ENCODE results near the gene LRIF1. TPM values are rescaled to one million over a fixed set of nuclear protein-coding genes. Genes with fewer than 3 reads are reported as not detected.
"Not testable (repeated sequence)": the region's sequence is repeated elsewhere in the genome, so short reads cannot be mapped to it uniquely, and the experiment has no call there.

The LRIF1 gene
- total RNA-seq, 1 donor from 2014 or later: 33.1 TPM

DNA sequence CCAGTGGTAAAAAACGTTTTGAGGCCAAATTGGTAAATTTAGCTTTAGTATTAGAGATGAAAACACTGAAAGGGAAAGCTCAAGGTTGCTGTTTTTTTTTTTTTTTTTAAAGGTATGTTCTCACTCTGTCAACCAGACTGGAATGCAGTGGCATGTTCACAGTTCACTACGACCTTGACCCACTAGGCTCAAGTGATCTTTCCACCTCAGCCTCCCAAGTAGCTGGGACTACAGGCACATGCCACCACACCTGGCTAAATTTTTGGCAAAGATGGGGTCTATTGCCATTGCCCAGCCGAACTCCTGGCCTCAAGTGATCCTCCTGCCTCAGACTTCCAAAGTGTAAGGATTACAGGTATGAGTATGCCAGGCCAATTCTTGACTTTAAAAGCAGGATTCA is 18.9 kb downstream of the LRIF1 start:
- TF ChIP-seq, protein P1, sequence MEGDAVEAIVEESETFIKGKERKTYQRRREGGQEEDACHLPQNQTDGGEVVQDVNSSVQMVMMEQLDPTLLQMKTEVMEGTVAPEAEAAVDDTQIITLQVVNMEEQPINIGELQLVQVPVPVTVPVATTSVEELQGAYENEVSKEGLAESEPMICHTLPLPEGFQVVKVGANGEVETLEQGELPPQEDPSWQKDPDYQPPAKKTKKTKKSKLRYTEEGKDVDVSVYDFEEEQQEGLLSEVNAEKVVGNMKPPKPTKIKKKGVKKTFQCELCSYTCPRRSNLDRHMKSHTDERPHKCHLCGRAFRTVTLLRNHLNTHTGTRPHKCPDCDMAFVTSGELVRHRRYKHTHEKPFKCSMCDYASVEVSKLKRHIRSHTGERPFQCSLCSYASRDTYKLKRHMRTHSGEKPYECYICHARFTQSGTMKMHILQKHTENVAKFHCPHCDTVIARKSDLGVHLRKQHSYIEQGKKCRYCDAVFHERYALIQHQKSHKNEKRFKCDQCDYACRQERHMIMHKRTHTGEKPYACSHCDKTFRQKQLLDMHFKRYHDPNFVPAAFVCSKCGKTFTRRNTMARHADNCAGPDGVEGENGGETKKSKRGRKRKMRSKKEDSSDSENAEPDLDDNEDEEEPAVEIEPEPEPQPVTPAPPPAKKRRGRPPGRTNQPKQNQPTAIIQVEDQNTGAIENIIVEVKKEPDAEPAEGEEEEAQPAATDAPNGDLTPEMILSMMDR (IDR thresholded peaks at IDR 0.05; ENCODE audit: insufficient read depth, low read length, poor library complexity, severe bottlenecking): no peak
- H3K27me3 ChIP-seq (ENCODE audit: control insufficient read depth, insufficient read depth, low read length): no peaks in the 10 kb centered on the region
- DNase-seq (ENCODE audit: low read depth): no peak
- no peaks in the 10 kb centered on the region for H3K36me3 ChIP-seq (ENCODE audit: control insufficient read depth, insufficient read depth, low read length)
- H3K4me3 ChIP-seq (ENCODE audit: low read depth, low read length): no peak overlapping the region

- DNase-seq (ENCODE audit: low read depth): no peak
- Histone ChIP-seq H3K27me3 (ENCODE audit: control insufficient read depth, insufficient read depth, low read length) (no peaks in the 10 kb centered on the region), H3K4me3 (ENCODE audit: low read depth, low read length) (no peak overlapping the region), H3K36me3 (ENCODE audit: control insufficient read depth, insufficient read depth, low read length) (no peaks in the 10 kb centered on the region)
- TF ChIP-seq, protein P1 (IDR thresholded peaks at IDR 0.05; ENCODE audit: insufficient read depth, low read length, poor library complexity, severe bottlenecking): no peak
Observed at GRCh38 chr1:110936567-110936966, 27.2 kb downstream of the LRIF1 start.

DNA sequence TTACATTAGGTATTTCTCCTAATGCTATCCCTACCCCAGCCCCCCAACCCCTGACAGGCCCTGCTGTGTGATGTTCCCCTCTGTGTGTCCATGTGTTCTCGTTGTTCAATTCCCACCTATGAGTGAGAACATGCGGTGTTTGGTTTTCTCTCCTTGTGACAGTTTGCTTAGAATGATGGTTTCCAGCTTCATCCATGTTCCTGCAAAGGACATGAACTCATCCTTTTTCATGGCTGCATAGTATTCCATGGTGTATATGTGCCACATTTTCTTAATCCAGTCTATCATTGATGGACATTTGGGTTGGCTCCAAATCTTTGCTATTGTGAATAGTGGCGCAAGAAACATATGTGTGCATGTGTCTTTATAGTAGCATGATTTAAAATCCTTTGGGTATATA is 32.6 kb downstream of the LRIF1 start:
- not testable (repeated sequence) for DNase-seq (ENCODE audit: low read depth); H3K4me3 ChIP-seq (ENCODE audit: low read depth, low read length); H3K36me3 ChIP-seq (ENCODE audit: control insufficient read depth, insufficient read depth, low read length); H3K27me3 ChIP-seq (ENCODE audit: control insufficient read depth, insufficient read depth, low read length)

- Histone ChIP-seq H3K36me3 (ENCODE audit: control insufficient read depth, insufficient read depth, low read length) (no peaks in the 10 kb centered on the region), H3K4me3 (ENCODE audit: low read depth, low read length) (no peak overlapping the region), H3K27me3 (ENCODE audit: control insufficient read depth, insufficient read depth, low read length) (no peaks in the 10 kb centered on the region)
- TF ChIP-seq, protein P1 (IDR thresholded peaks at IDR 0.05; ENCODE audit: insufficient read depth, low read length, poor library complexity, severe bottlenecking): no peak
- no peak for DNase-seq (ENCODE audit: low read depth)
Observed at GRCh38 chr1:110928904-110929303, 34.8 kb downstream of the LRIF1 start.

DNA sequence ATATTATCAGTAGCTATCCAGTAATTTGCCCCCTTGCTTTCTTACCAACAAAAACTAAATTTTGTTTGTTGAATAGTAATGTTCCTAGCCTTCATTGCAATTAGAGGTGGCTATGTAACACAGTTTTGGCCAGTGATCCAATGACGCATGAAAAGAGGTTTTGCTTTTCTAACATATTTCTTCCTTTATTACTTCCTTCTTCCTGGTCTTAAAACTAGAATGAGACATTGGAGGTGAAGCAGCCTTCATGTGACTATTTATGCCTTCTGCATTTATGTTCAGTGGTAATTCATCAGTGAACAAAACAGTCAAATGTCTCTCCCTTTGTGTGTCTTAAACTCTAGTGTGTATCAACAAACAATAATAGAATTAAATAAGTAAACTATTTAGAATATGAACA is 35.5 kb downstream of the LRIF1 start:
- H3K4me3 ChIP-seq (ENCODE audit: low read depth, low read length): no peak overlapping the region
- H3K27me3 ChIP-seq (ENCODE audit: control insufficient read depth, insufficient read depth, low read length): no peaks in the 10 kb centered on the region
- DNase-seq (ENCODE audit: low read depth): no peak
- TF ChIP-seq, protein P1 (IDR thresholded peaks at IDR 0.05; ENCODE audit: insufficient read depth, low read length, poor library complexity, severe bottlenecking): no peak
- no peaks in the 10 kb centered on the region for H3K36me3 ChIP-seq (ENCODE audit: control insufficient read depth, insufficient read depth, low read length)

GRCh38 chr1:110927484-110928075 is 36.1 kb downstream of the LRIF1 start:
- Histone ChIP-seq H3K27me3 (ENCODE audit: control insufficient read depth, insufficient read depth, low read length) (no peaks in the 10 kb centered on the region), H3K4me3 (ENCODE audit: low read depth, low read length) (no peak overlapping the region), H3K36me3 (ENCODE audit: control insufficient read depth, insufficient read depth, low read length) (no peaks in the 10 kb centered on the region)
- no peak for DNase-seq (ENCODE audit: low read depth)
- TF ChIP-seq, protein P1 (IDR thresholded peaks at IDR 0.05; ENCODE audit: insufficient read depth, low read length, poor library complexity, severe bottlenecking): no peak
